Fibroblast of the conjunctiva (primary cell): Measurements from ENCODE around the gene PODXL.
"Not testable (repeated sequence)": the region's sequence is repeated elsewhere in the genome, so short reads cannot be mapped to it uniquely, and the experiment has no call there.

Experiments used
- DNase-seq: peaks from one replicate; pipeline ENCODE4 v3.0.0-alpha.2; 2010; ENCODE audit warnings: low read depth

Gene PODXL

GRCh38 chr7:131489881-131490280 is 66.5 kb downstream of the PODXL start:
- DNase-seq: no peak

- no peak for DNase-seq
These were observed 67.2 kb downstream of the PODXL start for GRCh38 chr7:131489196-131489595.

DNA sequence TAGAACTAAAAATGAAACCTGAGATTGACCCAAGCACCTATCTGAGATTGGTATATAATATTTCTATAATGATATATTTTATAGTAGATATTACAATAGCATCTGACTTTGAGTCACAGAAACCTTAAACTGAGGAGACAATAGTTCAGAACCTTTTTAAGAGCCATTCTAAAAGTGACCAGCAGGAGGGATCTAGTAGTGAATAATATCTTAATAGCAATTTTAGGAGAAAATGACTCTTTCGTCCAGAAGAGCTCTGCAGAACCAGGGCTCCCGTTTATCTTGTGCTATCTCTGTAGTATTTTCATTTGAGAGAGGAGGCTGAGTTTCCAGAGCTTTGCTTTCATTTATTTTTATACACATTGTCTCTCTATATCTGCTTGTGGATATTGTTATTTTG is 68.1 kb downstream of the PODXL start:
- DNase-seq: no peak

- DNase-seq: no peak
These were observed 69.2 kb downstream of the PODXL start for GRCh38 chr7:131487217-131487616.

DNA sequence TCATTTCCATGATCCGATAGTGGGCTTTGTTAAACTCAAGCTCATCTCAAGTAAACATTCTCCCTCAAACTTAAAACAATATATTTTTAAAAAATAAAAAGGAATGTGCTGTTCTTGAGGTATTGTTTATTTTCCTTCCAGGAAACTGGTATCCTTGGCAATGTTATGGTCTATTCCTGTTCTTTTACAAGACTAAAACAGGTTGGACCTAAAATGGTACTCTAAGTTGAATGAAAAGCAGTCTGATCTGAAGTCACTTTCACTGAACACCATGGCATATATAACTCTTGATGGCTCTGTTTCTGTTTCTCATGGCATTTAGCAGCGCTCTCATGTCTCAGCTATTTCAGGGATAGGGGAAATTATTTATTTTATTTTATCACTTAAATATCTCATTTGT is 70.1 kb downstream of the PODXL start:
- no peak for DNase-seq

DNA sequence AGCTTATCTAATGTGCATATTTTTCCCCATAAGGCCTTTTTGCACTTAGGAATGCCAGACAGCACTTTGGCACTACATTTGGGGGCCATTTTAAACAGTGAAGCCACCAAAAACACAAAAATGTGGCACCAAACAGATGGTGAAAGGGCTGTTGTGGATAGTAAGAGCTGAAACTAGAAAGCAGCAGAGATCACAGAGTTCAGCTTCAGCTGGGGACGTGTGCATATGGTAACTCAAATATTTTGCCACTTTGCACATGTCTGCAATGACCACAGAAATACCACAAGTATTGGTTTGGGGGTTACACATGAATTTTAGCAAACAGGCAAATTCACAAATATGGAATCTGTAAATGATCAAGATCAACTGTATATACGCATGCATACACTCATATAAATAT is 72.8 kb downstream of the PODXL start:
- no peak for DNase-seq

- DNase-seq: no peak
These were observed 73.6 kb downstream of the PODXL start for GRCh38 chr7:131482800-131483199.

DNA sequence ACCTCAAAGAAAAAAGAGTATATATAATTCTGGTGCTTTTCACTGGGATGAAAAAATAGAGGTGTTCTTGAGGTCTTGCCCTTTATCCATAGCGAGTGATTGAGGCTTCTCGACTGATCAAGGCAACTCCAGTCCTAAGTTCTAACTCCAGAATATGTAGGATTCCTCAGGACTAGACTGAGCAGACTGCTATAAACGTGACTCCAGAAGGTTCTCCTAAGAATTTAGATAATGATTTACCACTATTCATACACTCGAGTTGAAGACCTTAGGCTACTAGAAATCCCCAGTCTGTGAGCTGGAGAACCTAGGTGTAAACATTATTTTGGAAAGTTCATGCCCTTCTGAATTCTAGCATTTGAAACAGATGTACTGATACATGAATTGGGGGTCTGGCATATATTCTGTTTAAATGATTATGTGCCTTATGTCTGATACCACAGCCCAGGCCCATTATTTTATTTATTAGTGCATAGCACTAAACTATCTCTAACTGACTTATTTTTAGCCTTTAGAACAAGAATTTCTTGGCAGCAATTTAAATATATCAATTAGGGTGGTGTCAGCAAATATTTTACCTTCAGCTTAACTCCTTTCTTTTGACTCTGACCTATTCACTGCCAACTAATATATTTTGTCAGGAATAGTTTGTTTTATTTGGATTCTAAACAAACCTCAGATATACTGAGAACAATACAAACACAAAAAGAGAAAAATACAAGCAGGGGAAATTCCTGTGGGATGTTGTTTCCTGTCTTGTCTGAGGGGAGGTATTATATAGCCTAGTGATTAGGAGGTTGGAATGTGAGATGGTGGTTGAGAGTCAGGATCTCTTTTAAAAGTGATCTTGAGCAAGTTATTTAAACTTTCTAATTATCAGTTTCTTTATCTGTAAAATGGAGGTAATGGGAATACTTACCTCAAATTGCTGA is 75.8 kb downstream of the PODXL start:
- no peak for DNase-seq

- no peak for DNase-seq
These were observed 79.7 kb downstream of the PODXL start for GRCh38 chr7:131476740-131477139.

DNA sequence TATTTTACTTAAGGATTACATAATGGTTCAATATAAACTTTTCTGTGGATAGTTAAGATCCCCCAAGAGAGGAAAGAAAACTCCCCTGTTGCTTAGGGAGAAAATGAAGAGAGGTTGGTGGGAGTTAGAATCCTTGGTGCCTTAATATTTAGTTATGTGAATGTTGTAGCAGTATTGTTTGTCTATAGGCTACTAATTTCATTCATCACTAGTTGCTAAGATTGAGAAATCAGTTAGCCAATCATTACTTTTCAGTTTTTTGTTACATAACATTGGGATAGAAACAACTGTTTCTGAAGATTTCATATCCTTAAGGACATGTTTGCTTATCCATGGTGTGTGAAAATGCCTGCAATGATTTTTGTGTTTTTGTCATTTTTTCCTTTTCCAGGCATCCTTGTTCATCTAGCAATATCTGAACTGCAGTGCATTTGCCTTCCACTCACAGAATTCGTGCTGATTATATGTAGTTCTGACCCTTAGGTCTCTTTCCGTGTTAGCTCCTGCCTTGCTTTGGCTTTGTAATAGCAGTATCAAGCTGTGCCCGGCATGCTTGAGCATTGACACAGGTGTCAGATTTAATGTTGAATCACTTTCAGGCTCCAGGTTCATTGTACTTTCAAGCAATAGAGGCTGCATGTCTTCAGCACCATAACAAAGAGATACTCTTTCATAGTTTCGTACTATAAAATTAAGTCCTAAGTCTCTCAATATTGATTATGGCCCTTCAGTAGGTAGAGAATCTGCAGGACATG is 85.0 kb downstream of the PODXL start:
- no peak for DNase-seq

DNA sequence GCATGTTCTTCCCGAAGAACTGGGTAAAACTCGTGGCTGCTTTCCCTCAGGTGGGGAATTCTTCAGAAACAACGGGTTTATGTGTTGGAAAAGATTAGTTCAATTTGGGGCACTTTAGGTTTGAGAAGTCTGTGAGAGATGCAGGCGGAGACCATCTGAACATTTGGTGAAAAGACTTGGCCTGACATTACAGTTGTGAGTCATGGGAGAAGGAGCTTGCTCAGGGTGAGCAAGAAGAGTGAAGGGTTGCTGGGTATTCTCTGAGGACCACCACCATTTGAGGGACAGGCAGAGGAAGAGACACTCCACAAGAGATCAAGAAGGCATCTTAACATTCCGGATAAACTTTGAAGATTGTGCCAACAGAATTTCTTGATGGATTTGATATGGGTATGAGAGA is 88.6 kb downstream of the PODXL start:
- no peak for DNase-seq

DNA sequence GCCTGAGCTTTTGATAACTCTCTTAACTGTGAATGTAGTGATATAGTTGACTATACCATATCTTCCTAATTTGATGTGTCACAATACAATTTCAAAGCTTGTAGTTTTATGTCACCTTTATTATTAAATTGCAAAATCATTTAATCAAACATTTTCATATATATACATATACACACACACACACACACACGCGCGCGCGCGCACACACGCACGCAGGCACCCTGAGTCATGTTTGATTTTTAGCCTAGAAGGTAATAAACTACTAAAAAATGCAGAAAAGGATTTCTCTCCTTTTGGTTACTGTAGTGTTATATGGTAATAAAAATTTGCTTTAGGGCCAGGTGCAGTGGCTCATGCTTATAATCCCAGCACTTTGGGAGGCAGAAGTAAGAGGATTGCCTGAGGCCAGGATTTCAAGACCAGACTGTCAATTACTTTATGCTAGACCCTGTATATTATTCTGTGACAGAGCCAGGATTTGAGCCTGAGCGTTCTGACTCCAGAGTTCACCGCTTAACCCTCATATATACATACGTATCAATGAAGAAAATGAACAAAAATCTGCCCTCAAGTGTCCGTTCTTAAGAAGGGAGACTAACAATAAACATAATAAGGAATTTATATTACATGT is 89.6 kb downstream of the PODXL start:
- no peak for DNase-seq

DNA sequence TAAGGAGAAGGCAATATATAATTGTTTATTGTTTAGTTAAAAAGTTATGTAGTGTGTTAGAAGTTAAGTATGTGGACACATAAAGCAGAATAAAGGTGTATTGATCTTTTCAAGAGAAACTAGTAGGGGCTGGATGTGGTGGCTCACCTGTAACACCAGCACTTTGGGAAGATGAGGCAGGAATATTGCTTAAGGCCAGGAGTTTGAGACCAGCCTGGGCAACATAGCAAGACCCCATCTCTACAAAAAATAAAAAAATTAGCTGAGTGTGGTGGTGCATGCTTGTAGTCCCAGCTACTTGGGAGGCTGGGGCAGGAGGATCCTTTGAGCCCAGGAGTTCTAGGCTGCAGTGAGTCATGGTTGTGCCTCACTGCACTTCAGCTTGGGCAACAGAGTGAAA is 93.7 kb downstream of the PODXL start:
- DNase-seq: not testable (repeated sequence)

DNA sequence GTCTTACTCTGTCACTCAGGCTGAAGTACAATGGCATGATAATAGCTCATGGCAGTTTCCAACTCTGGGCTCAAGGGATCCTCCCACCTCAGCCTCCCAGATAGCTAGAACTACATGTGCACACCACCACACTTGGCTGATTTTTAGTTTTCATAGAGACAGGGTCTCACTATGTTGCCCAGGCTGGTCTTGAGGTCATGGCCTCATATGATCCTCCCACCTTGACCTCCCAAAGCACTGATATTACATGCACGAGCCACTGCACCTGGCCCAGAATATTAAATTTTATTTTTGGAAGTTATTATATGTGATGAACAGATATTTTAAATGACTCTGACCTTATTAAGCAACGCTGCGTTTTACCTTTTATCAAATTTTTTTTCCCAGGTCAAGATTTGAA is 94.4 kb downstream of the PODXL start:
- DNase-seq: no peak

- no peak for DNase-seq
These were observed 97.2 kb downstream of the PODXL start for GRCh38 chr7:131459256-131459655.

DNA sequence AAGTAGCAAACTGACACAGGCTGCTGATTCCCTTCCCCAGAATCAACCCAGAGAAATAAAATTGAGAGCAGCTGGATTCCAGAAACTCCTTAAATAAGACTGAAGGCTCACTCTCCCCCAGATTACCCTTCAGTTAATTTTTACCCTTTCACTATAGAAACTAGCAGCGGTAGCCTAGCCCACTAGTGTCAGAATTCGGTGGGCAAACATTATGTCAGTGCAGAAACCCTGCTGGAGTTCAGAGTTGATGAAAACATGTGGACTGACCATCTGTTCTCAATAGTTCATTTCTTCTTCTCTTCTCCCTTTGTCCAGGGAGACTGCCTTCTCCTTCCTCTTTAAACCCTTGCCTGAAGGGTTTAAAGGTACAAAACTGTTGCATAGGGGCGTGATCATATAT is 100.1 kb downstream of the PODXL start:
- DNase-seq: no peak

DNA sequence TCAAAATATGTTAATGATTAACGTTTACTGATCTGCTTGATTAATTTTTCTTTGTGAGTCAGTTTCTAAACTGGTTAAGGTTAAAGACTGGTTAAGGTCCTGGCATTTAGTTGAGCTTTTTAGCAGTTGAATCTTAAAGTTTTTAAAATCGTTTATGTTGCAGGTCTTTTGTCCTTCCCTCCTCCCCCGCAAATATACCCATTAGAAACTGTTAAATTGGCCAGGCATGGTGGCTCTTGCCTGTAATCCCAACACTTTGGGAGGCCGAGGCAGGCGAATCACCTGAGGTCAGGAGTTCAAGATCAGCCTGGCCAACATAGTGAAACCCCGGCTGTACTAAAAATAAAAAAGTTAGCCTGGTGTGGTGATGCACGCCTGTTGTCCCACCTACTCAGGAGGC is 100.9 kb downstream of the PODXL start:
- no peak for DNase-seq

GRCh38 chr7:131455001-131455400 is 101.4 kb downstream of the PODXL start:
- no peak for DNase-seq

GRCh38 chr7:131454498-131454897 is 101.9 kb downstream of the PODXL start:
- no peak for DNase-seq
